ENCODE data around the gene HCN4. TPM values are rescaled to one million over a fixed set of nuclear protein-coding genes. Genes with fewer than 3 reads are reported as not detected.

Gene HCN4
- total RNA-seq, 2 donors from 2014 or later, result 0.82 to 3.1 TPM

GRCh38 chr15:73354241-73354640 lies 14.5 kb downstream of the HCN4 start:
- Histone ChIP-seq H3K9me3 (ENCODE audit: control insufficient read depth, low read length) (no peaks in the 10 kb centered on the region), H3K9ac (ENCODE audit: extremely low read depth, low read length, poor library complexity, severe bottlenecking) (no peak overlapping the region), H3K27ac (ENCODE audit: low read depth, low read length) (no peak overlapping the region), H3K4me1 (ENCODE audit: control insufficient read depth, insufficient read depth, low read length) (no peaks in the 10 kb centered on the region), H3K27me3 (ENCODE audit: control insufficient read depth, insufficient read depth, low read length, poor library complexity, severe bottlenecking) (no peaks in the 10 kb centered on the region), H3K36me3 (ENCODE audit: control insufficient read depth, insufficient read depth, low read length) (no peaks in the 10 kb centered on the region), H3K4me3 (ENCODE audit: low read length) (no peak overlapping the region)
- Mint-ChIP-seq H3K4me1 (peaks cover 6% of the 10 kb centered on the region), H3K9me3 (no peaks in the 10 kb centered on the region), H3K36me3 (ENCODE audit: low read depth) (no peaks in the 10 kb centered on the region), H3K27me3 (ENCODE audit: insufficient read depth) (no peaks in the 10 kb centered on the region), H3K27ac (no peak overlapping the region), H3K4me3 (no peak overlapping the region)
- no peak for DNase-seq
- 82 to 94% methylated on average over 2 to 4 of the region's 4 CpGs for WGBS, 2 experiments (ENCODE audit: insufficient coverage in 1 of 2, insufficient read length in 1 of 2)
- TF ChIP-seq CTCF (conservative IDR thresholded peaks at IDR 0.05), result no peak

GRCh38 chr15:73353734-73354133 lies 15.0 kb downstream of the HCN4 start:
- Mint-ChIP-seq H3K36me3 (ENCODE audit: low read depth) (no peaks in the 10 kb centered on the region), H3K9me3 (no peaks in the 10 kb centered on the region), H3K4me1 (peaks cover 6% of the 10 kb centered on the region), H3K27ac (no peak overlapping the region), H3K4me3 (no peak overlapping the region), H3K27me3 (ENCODE audit: insufficient read depth) (no peaks in the 10 kb centered on the region)
- Histone ChIP-seq H3K4me1 (ENCODE audit: control insufficient read depth, insufficient read depth, low read length) (no peaks in the 10 kb centered on the region), H3K36me3 (ENCODE audit: control insufficient read depth, insufficient read depth, low read length) (no peaks in the 10 kb centered on the region), H3K9ac (ENCODE audit: extremely low read depth, low read length, poor library complexity, severe bottlenecking) (no peak overlapping the region), H3K27me3 (ENCODE audit: control insufficient read depth, insufficient read depth, low read length, poor library complexity, severe bottlenecking) (no peaks in the 10 kb centered on the region), H3K27ac (ENCODE audit: low read depth, low read length) (no peak overlapping the region), H3K9me3 (ENCODE audit: control insufficient read depth, low read length) (no peaks in the 10 kb centered on the region), H3K4me3 (ENCODE audit: low read length) (no peak overlapping the region)
- DNase-seq, result no peak
- 25 to 40% methylated on average over 1 to 2 of the region's 3 CpGs for WGBS, 2 experiments (ENCODE audit: insufficient coverage in 1 of 2, insufficient read length in 1 of 2)
- TF ChIP-seq CTCF (conservative IDR thresholded peaks at IDR 0.05), result no peak

GRCh38 chr15:73352082-73352481 lies 16.7 kb downstream of the HCN4 start:
- Mint-ChIP-seq H3K27ac (no peak overlapping the region), H3K9me3 (no peaks in the 10 kb centered on the region), H3K4me3 (no peak overlapping the region), H3K36me3 (ENCODE audit: low read depth) (no peaks in the 10 kb centered on the region), H3K27me3 (ENCODE audit: insufficient read depth) (no peaks in the 10 kb centered on the region), H3K4me1 (no peaks in the 10 kb centered on the region)
- Histone ChIP-seq H3K4me3 (ENCODE audit: low read length) (no peak overlapping the region), H3K27me3 (ENCODE audit: control insufficient read depth, insufficient read depth, low read length, poor library complexity, severe bottlenecking) (no peaks in the 10 kb centered on the region), H3K9me3 (ENCODE audit: control insufficient read depth, low read length) (no peaks in the 10 kb centered on the region), H3K4me1 (ENCODE audit: control insufficient read depth, insufficient read depth, low read length) (no peaks in the 10 kb centered on the region), H3K36me3 (ENCODE audit: control insufficient read depth, insufficient read depth, low read length) (no peaks in the 10 kb centered on the region), H3K27ac (ENCODE audit: low read depth, low read length) (no peak overlapping the region), H3K9ac (ENCODE audit: extremely low read depth, low read length, poor library complexity, severe bottlenecking) (no peak overlapping the region)
- no peak for DNase-seq
- TF ChIP-seq CTCF (conservative IDR thresholded peaks at IDR 0.05), result no peak
- 84 to 92% methylated on average over 7 to 10 of the region's 10 CpGs for WGBS, 2 experiments (ENCODE audit: insufficient coverage in 1 of 2, insufficient read length in 1 of 2)
